DMS114 treated with DMSO at 0.1 percent for 48 hours (cell line): ENCODE measurements around the gene SEMA6B.

Experiments
- DNase-seq: peaks from one replicate; lab custom pipeline; 2025; ENCODE audit not compliant: unreplicated experiment; lab: John Stamatoyannopoulos, UW

Gene SEMA6B

DNA sequence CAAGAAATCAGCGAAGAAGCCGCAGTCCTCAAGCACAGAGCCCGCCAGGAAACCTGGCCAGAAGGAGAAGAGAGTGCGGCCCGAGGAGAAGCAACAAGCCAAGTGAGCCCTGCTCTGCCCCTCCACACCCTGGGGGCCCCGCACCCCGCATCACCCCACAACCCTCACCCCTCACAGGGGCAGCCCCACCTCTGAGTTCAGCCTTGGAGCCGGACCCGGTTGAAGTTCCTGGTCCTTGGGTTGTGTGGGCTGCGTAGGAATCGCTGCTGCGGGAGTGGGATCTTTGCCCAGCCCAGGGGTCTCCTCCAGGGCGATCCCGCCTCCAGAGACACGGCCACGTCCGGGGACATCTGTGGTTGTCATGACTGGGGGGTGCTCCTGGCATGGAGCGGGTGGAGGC lies 63.2 kb downstream of the SEMA6B start:
- DNase-seq: no peak

DNA sequence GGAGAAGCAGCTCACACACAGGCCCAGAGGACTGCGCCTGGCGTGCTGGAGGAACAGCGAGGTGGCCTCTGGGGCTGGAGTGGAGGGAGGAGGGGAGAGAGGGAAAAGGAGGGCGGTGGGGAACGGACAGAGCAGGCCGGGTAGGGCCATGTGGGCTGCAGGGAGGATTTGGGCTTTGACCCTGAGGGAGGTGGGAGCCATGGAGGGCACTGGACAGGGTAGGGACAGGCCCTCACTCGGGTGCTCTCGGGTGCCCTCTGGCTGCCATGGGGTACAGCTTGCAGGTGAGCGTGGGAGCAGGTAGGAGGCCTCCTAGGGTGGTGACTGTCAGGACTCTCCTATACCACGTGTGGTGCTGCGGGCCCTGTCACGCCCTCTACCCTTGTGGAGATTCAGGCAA lies 64.0 kb downstream of the SEMA6B start:
- DNase-seq: no peak

DNA sequence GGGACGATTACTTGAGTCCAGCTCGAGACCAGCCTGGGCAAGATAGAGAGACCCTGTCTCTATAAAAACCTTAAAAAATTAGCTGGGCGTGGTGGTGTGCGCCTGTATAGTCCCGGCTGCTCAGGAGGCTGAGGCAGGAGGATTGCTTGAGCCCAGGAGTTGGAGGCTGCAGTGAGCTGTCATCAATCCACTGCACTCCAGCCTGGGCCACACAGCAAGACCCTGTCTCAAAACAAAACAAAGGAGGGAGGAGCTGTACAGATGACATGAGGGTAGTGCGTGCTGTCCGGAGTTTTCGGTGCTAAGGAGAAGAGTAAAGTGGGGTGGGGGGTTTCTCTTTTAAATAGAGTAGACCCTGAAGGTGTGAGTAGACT lies 64.8 kb downstream of the SEMA6B start:
- DNase-seq: no peak

DNA sequence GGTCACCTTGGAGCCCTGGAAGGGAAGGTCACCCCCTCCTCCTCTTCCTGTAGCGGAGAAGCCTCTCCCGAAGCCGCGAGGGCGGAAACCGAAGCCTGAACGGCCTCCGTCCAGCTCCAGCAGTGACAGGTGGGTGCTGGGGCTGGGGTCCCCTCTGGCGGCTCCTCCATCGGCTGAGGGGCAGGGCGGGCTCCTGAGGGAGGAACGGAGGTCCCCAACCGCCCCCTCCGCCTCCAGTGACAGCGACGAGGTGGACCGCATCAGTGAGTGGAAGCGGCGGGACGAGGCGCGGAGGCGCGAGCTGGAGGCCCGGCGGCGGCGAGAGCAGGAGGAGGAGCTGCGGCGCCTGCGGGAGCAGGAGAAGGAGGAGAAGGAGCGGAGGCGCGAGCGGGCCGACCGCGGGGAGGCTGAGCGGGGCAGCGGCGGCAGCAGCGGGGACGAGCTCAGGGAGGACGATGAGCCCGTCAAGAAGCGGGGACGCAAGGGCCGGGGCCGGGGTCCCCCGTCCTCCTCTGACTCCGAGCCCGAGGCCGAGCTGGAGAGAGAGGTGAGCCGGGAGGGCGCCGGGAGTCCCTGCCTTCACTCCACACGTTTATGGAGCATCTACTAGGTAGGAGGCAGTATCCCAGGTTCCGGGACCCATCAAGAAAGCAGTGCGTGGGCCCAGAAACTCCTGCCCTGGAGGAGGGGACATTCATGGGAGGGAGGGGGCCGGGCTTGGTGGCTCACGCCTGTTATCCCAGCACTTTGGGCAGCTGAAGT lies 65.4 kb downstream of the SEMA6B start:
- no peak for DNase-seq

DNA sequence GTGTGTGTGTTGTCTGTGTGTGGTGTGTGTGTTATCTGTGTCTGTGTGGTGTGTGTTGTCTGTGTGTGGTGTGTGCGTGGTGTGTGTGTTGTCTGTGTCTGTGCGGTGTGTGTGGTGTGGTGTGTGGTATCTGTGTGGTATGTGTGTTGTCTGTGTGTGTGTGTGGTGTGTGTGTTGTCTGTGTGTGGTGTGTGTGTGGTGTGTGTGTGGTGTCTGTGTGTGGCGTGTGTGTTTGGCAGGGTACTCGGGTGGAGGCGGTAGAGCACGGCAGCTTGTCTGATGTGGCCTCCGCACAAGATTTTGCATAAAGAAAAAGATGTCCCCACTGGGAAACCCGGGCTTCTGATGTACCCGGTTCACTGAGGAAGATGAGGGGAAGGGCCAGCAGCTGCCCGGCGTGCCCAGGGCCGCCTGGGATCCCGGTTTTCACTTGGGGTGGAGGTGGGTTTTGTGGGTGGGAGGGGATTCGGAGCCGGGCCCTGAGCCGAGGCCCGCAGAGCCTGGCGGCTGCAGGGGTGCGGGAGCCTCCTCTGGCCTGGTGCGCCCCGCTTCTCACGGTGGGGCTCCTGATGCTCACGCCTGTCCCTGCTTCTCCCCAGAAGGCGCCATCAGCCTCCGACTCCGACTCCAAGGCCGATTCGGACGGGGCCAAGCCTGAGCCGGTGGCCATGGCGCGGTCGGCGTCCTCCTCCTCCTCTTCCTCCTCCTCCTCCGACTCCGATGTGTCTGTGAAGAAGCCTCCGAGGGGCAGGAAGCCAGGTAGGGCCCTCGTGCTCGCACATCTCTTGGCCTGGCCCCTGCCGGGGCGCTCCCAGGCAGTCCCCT lies 66.2 kb downstream of the SEMA6B start:
- no peak for DNase-seq
